GM21576 (cell line): ENCODE results near the gene WSB1.

ENCODE experiments used
- ATAC-seq: cut with Tn5 transposase; IDR thresholded peaks from one replicate; pipeline ENCODE4 v1.9.1; 2021; ENCODE audit warnings: mild to moderate bottlenecking, moderate library complexity; ENCODE audit not compliant: unreplicated experiment

WSB1 gene

GRCh38 chr17:27333410-27333980, 39.6 kb downstream of the WSB1 start:
- no peak for ATAC-seq

- ATAC-seq = no peak
These were observed 42.3 kb downstream of the WSB1 start for GRCh38 chr17:27336184-27336583.

GRCh38 chr17:27338536-27338985, 44.6 kb downstream of the WSB1 start:
- no peak for ATAC-seq

GRCh38 chr17:27339198-27339835, 45.4 kb downstream of the WSB1 start:
- no peak for ATAC-seq

GRCh38 chr17:27339836-27340550, 46.1 kb downstream of the WSB1 start:
- ATAC-seq = no peak

GRCh38 chr17:27340575-27340974, 46.7 kb downstream of the WSB1 start:
- ATAC-seq = no peak

GRCh38 chr17:27341041-27341471, 47.1 kb downstream of the WSB1 start:
- no peak for ATAC-seq

GRCh38 chr17:27342059-27342458, 48.1 kb downstream of the WSB1 start:
- ATAC-seq = no peak

GRCh38 chr17:27343294-27343693, 49.4 kb downstream of the WSB1 start:
- no peak for ATAC-seq

GRCh38 chr17:27343977-27344607, 50.2 kb downstream of the WSB1 start:
- no peak for ATAC-seq

- no peak for ATAC-seq
These were observed 51.4 kb downstream of the WSB1 start for GRCh38 chr17:27345141-27345904.

GRCh38 chr17:27346228-27346899, 52.5 kb downstream of the WSB1 start:
- no peak for ATAC-seq

- ATAC-seq = no peak
These were observed 54.3 kb downstream of the WSB1 start for GRCh38 chr17:27348196-27348595.

- ATAC-seq = no peak
These were observed 55.7 kb downstream of the WSB1 start for GRCh38 chr17:27349540-27350021.

GRCh38 chr17:27351759-27352158, 57.8 kb downstream of the WSB1 start:
- ATAC-seq = no peak

GRCh38 chr17:27352448-27353032, 58.6 kb downstream of the WSB1 start:
- ATAC-seq = no peak

- ATAC-seq = no peak
These were observed 59.1 kb downstream of the WSB1 start for GRCh38 chr17:27353033-27353460.

- peak; percentile 64 for ATAC-seq
These were observed 59.6 kb downstream of the WSB1 start for GRCh38 chr17:27353461-27354050.

GRCh38 chr17:27354051-27354490, 60.2 kb downstream of the WSB1 start:
- no peak for ATAC-seq
